Measurements from ENCODE around the gene CAMSAP1.

GRCh38 chr9:135823036-135823435 is 84.3 kb downstream of the CAMSAP1 start:
- TF ChIP-seq CTCF (IDR thresholded peaks at IDR 0.05; ENCODE audit: insufficient read depth, low read depth, low read length) (no peak), EZH2 (IDR thresholded peaks at IDR 0.05; ENCODE audit: insufficient read depth, low read length) (no peak)
